Renal pelvis (tissue), 4 donors: Measurements from ENCODE around the gene RNU6-8. TPM values are rescaled to one million over a fixed set of nuclear protein-coding genes. Genes with fewer than 3 reads are reported as not detected.

Experiments used
- DNase-seq: peaks from one replicate; pipeline ENCODE4 v3.0.0-alpha.2; 2013
- polyA plus RNA-seq, 3 donors: library from polyadenylated mRNA; unstranded; fragments of 120-200 nt; gene quantifications; one replicate each; pipeline ENCODE4 v1.2.1, GENCODE V29; 2013; ENCODE audit not compliant: insufficient read length in 3 of 3

RNU6-8 gene
- polyA plus RNA-seq, 3 donors: not detected

GRCh38 chr14:32206552-32206951 lies 3.5 kb upstream of the RNU6-8 start:
- DNase-seq: no peak

- no peak for DNase-seq
Observed at GRCh38 chr14:32205984-32206383, 2.9 kb upstream of the RNU6-8 start.

GRCh38 chr14:32205554-32205953 lies 2.5 kb upstream of the RNU6-8 start:
- DNase-seq: no peak

GRCh38 chr14:32203928-32204357 lies 874 bp upstream of the RNU6-8 start:
- peak; percentile 23 for DNase-seq

- peak; percentile 33 for DNase-seq
Observed at GRCh38 chr14:32202491-32202997, 525 bp downstream of the RNU6-8 start.

- DNase-seq: peak; percentile 64
Observed at GRCh38 chr14:32201816-32202490, 1.1 kb downstream of the RNU6-8 start, which contains the start of gene RNU6-7. Gene RNU6-7 (plus strand): TSS chr14:32202045.

GRCh38 chr14:32201193-32201815 lies 1.8 kb downstream of the RNU6-8 start:
- peak; percentile 84 for DNase-seq

GRCh38 chr14:32200368-32201192 lies 2.5 kb downstream of the RNU6-8 start:
- DNase-seq: no peak

GRCh38 chr14:32197919-32198318 lies 5.2 kb downstream of the RNU6-8 start:
- no peak for DNase-seq

GRCh38 chr14:32195636-32196035 lies 7.4 kb downstream of the RNU6-8 start:
- no peak for DNase-seq

- DNase-seq: no peak
Observed at GRCh38 chr14:32193532-32193931, 9.5 kb downstream of the RNU6-8 start.

GRCh38 chr14:32192712-32193373 lies 10.2 kb downstream of the RNU6-8 start:
- no peak for DNase-seq

- no peak for DNase-seq
Observed at GRCh38 chr14:32190673-32191072, 12.4 kb downstream of the RNU6-8 start.

GRCh38 chr14:32189811-32190210 lies 13.3 kb downstream of the RNU6-8 start:
- no peak for DNase-seq

GRCh38 chr14:32186248-32186647 lies 16.8 kb downstream of the RNU6-8 start:
- no peak for DNase-seq

- no peak for DNase-seq
Observed at GRCh38 chr14:32185097-32185496, 18.0 kb downstream of the RNU6-8 start.

- DNase-seq: peak; percentile 12
Observed at GRCh38 chr14:32183151-32184058, 19.7 kb downstream of the RNU6-8 start.

GRCh38 chr14:32171469-32171868 lies 31.6 kb downstream of the RNU6-8 start:
- no peak for DNase-seq

GRCh38 chr14:32169191-32169590 lies 33.9 kb downstream of the RNU6-8 start:
- DNase-seq: no peak

GRCh38 chr14:32167907-32168306 lies 35.2 kb downstream of the RNU6-8 start:
- no peak for DNase-seq

- DNase-seq: no peak
Observed at GRCh38 chr14:32166924-32167323, 36.1 kb downstream of the RNU6-8 start.
